ENCODE results near the gene MACROD1. TPM values are rescaled to one million over a fixed set of nuclear protein-coding genes. Genes with fewer than 3 reads are reported as not detected.

Gene MACROD1
- total and polyA plus RNA-seq, 7 donors, result 14.2 to 33.9 (median 23.3) TPM

GRCh38 chr11:64100782-64101353, 65.0 kb downstream of the MACROD1 start:
- Histone ChIP-seq H3K27me3 (no peaks in the 10 kb centered on the region), H3K4me1 (peaks cover 0 to 43% (median 25%) of the 10 kb centered on the region in 4 donors), H3K4me3 (no peak overlapping the region), H3K27ac (peak overlapping the region in 3 of 4 donors; percentile 1 to 26 (median 20)), H3K9me3 (no peaks in the 10 kb centered on the region), H3K36me3 (no peaks in the 10 kb centered on the region)
- TF ChIP-seq POLR2A (IDR thresholded peaks at IDR 0.05), result no peak
- no peak for TF ChIP-seq EP300 (IDR thresholded peaks at IDR 0.05)
- no peak for TF ChIP-seq CTCF (IDR thresholded peaks at IDR 0.05)
- no peak for TF ChIP-seq POLR2AphosphoS5 (IDR thresholded peaks at IDR 0.05)
- DNase-seq, result no peak
- intact Hi-C loops (cut with DNase I), result no loop called here
- 89 to 94% methylated on average over 7 of the region's 7 CpGs for WGBS, 2 donors

GRCh38 chr11:64100360-64100759, 65.6 kb downstream of the MACROD1 start:
- Histone ChIP-seq H3K9me3 (no peaks in the 10 kb centered on the region), H3K4me1 (peaks cover 0 to 46% (median 30%) of the 10 kb centered on the region in 4 donors), H3K27ac (peak overlapping the region in 1 of 4 donors; percentile 26), H3K36me3 (no peaks in the 10 kb centered on the region), H3K4me3 (no peak overlapping the region), H3K27me3 (no peaks in the 10 kb centered on the region)
- DNase-seq, result no peak
- WGBS, 2 donors, result 85 to 90% methylated on average over 8 of the region's 8 CpGs
- no peak for TF ChIP-seq CTCF (IDR thresholded peaks at IDR 0.05)
- no peak for TF ChIP-seq POLR2AphosphoS5 (IDR thresholded peaks at IDR 0.05)
- TF ChIP-seq EP300 (IDR thresholded peaks at IDR 0.05), result no peak
- no peak for TF ChIP-seq POLR2A (IDR thresholded peaks at IDR 0.05)
- intact Hi-C loops (cut with DNase I), result no loop called here

- H3K36me3 ChIP-seq, result no peaks in the 10 kb centered on the region
- intact Hi-C loops (cut with DNase I), result no loop called here
- no peaks in the 10 kb centered on the region for H3K27me3 ChIP-seq
- H3K9me3 ChIP-seq, result no peaks in the 10 kb centered on the region
- peaks cover 0 to 55% (median 40%) of the 10 kb centered on the region in 4 donors for H3K4me1 ChIP-seq
- no peak for DNase-seq
- 71 to 95% methylated on average over 4 of the region's 4 CpGs for WGBS, 2 donors
- no peak for TF ChIP-seq POLR2A (IDR thresholded peaks at IDR 0.05)
- TF ChIP-seq EP300 (IDR thresholded peaks at IDR 0.05), result no peak
- no peak for TF ChIP-seq POLR2AphosphoS5 (IDR thresholded peaks at IDR 0.05)
- TF ChIP-seq CTCF (IDR thresholded peaks at IDR 0.05), result no peak
- no peak overlapping the region for H3K4me3 ChIP-seq
- no peak overlapping the region for H3K27ac ChIP-seq
Observed at GRCh38 chr11:64099436-64099835, 66.5 kb downstream of the MACROD1 start.

- no peak for TF ChIP-seq POLR2AphosphoS5 (IDR thresholded peaks at IDR 0.05)
- no peak for TF ChIP-seq POLR2A (IDR thresholded peaks at IDR 0.05)
- no peak for TF ChIP-seq CTCF (IDR thresholded peaks at IDR 0.05)
- no peak for TF ChIP-seq EP300 (IDR thresholded peaks at IDR 0.05)
- Histone ChIP-seq H3K27me3 (no peaks in the 10 kb centered on the region), H3K9me3 (no peaks in the 10 kb centered on the region), H3K36me3 (no peaks in the 10 kb centered on the region), H3K4me3 (no peak overlapping the region), H3K27ac (peak overlapping the region; percentile 8 to 86 (median 80)), H3K4me1 (peaks cover 0 to 66% (median 47%) of the 10 kb centered on the region in 4 donors)
- WGBS, 2 donors, result 76 to 89% methylated on average over 6 of the region's 6 CpGs
- intact Hi-C loops (cut with DNase I), result no loop called here
- no peak for DNase-seq
Observed at GRCh38 chr11:64098318-64098831, 67.5 kb downstream of the MACROD1 start.
